Keratinocyte (primary cell): ENCODE measurements around the gene PGLYRP1. TPM values are rescaled to one million over a fixed set of nuclear protein-coding genes. Genes with fewer than 3 reads are reported as not detected.

Source experiments
- DNase-seq: peaks from one replicate; pipeline ENCODE4 v3.0.0-alpha.2; 2011; ENCODE audit warnings: low read depth, missing footprints, low spot score
- FAIRE-seq: peaks from 2 replicates; lab custom pipeline; 2011; peaks lifted over from hg19 to GRCh38; lab: Jason Lieb, UNC
- H2AFZ ChIP-seq: 2 replicates; pipeline ENCODE4 v1.6.0; 2012; ENCODE audit warnings: low read length, control low read depth, inconsistent platforms; ENCODE audit not compliant: control insufficient read depth
- H3K27ac ChIP-seq: 2 replicates; pipeline ENCODE4 v1.5.1; 2011; ENCODE audit warnings: low read length; ENCODE audit not compliant: control insufficient read depth, insufficient read depth
- H3K27me3 ChIP-seq: 3 replicates; pipeline ENCODE4 v1.6.0; 2011; ENCODE audit warnings: low read length; ENCODE audit not compliant: control insufficient read depth, insufficient read depth; ENCODE audit errors: extremely low read depth
- H3K36me3 ChIP-seq, 2 experiments: 2 replicates in 1 of 2; 3 replicates in 1 of 2; pipeline ENCODE4 v1.5.1; 2011; ENCODE audit warnings: low read length in 2 of 2, mild to moderate bottlenecking in 1 of 2; ENCODE audit not compliant: control insufficient read depth in 2 of 2, insufficient read depth in 2 of 2; ENCODE audit errors: extremely low read depth in 1 of 2
- H3K4me1 ChIP-seq: 3 replicates; pipeline ENCODE4 v1.5.1; 2011; ENCODE audit warnings: low read length; ENCODE audit not compliant: control insufficient read depth, insufficient read depth; ENCODE audit errors: extremely low read depth
- H3K4me2 ChIP-seq: 3 replicates; pipeline ENCODE4 v1.6.0; 2011; ENCODE audit warnings: low read depth, low read length; ENCODE audit not compliant: control insufficient read depth, insufficient read depth; ENCODE audit errors: extremely low read depth
- H3K4me3 ChIP-seq, 3 experiments: fragments of 200-600 bp in 1 of 3; sonication (generic) in 1 of 3; 2 replicates in 2 of 3; 3 replicates in 1 of 3; pipeline ENCODE4 v1.5.1; 2011 to 2016; ENCODE audit warnings: low read length in 3 of 3, mild to moderate bottlenecking in 3 of 3, control low read depth in 2 of 3, inconsistent platforms in 1 of 3, low read depth in 1 of 3, mixed read lengths in 1 of 3, mixed run types in 1 of 3, moderate library complexity in 1 of 3; ENCODE audit not compliant: control insufficient read depth in 2 of 3, insufficient read depth in 2 of 3; ENCODE audit errors: extremely low read depth in 1 of 3
- H3K79me2 ChIP-seq: 2 replicates; pipeline ENCODE4 v1.6.0; 2012; ENCODE audit warnings: low read length; ENCODE audit not compliant: control insufficient read depth, insufficient read depth
- H3K9ac ChIP-seq: 3 replicates; pipeline ENCODE4 v1.6.0; 2011; ENCODE audit warnings: low read length; ENCODE audit not compliant: control insufficient read depth, insufficient read depth; ENCODE audit errors: extremely low read depth
- H3K9me1 ChIP-seq: 3 replicates; pipeline ENCODE4 v1.6.0; 2011; ENCODE audit warnings: low read length; ENCODE audit not compliant: control insufficient read depth, insufficient read depth; ENCODE audit errors: extremely low read depth
- H3K9me3 ChIP-seq: 2 replicates; pipeline ENCODE4 v1.5.1; 2012; ENCODE audit warnings: low read depth, low read length; ENCODE audit not compliant: control insufficient read depth
- H4K20me1 ChIP-seq: 3 replicates; pipeline ENCODE4 v1.6.0; 2011; ENCODE audit warnings: low read length; ENCODE audit not compliant: control insufficient read depth, insufficient read depth; ENCODE audit errors: extremely low read depth
- CTCF ChIP-seq, 3 experiments: IDR thresholded peaks in 1 of 3; conservative IDR thresholded peaks in 1 of 3; optimal IDR thresholded peaks in 1 of 3; 2 replicates in 2 of 3; 3 replicates in 1 of 3; pipeline versions ENCODE3 to v1.5.1; 2011; ENCODE audit warnings: low read length in 3 of 3, mild to moderate bottlenecking in 3 of 3, moderate library complexity in 2 of 3, control low read depth in 1 of 3, inconsistent platforms in 1 of 3; ENCODE audit not compliant: insufficient read depth in 2 of 3; ENCODE audit errors: extremely low read depth in 1 of 3
- EZH2 ChIP-seq: IDR thresholded peaks from one replicate; pipeline ENCODE4 v1.6.1; 2012; ENCODE audit warnings: inconsistent platforms, mild to moderate bottlenecking, low read length, moderate library complexity
- dilution Hi-C: fragments of 300-500 bp; cut with MboI; formaldehyde crosslinking; loops from one replicate; pipeline ENCODE4 v1.7.0; 2020; ENCODE audit warnings: low sequenced_read_pairs; ENCODE audit not compliant: extremely low pct_ligation_motif_present
- polyA plus RNA-seq, 5 experiments: library from polyadenylated mRNA; depleted of rRNA in 3 of 5; stranded (reverse) in 3 of 5; stranded (forward) in 1 of 5; unstranded in 1 of 5; fragments of >200 nt; gene quantifications; 1 replicate in 1 of 5; 2 replicates in 3 of 5; 3 replicates in 1 of 5; pipeline versions ENCODE4 v1.2.1 to v1.2.3, GENCODE V29; 2011 to 2012; ENCODE audit warnings: missing spikeins in 2 of 5, low read depth in 1 of 5, low replicate concordance in 1 of 5

Gene PGLYRP1
- polyA plus RNA-seq, 1 donor (not counting 4 experiments of a cell fraction or from before 2014, with no cell fraction given), result not detected

- no peak for FAIRE-seq
These were observed 20.1 kb downstream of the PGLYRP1 start for GRCh38 chr19:46002678-46003275.

GRCh38 chr19:46000491-46001246 is 22.2 kb downstream of the PGLYRP1 start:
- Histone ChIP-seq H3K4me3 (peak overlapping the region; percentile 18 to 34 (median 23)), H3K9me3 (no peaks in the 10 kb centered on the region), H3K36me3 (peaks cover 5 to 7% of the 10 kb centered on the region in 2 experiments), H3K9me1 (peaks cover 2% of the 10 kb centered on the region), H2AFZ (no peak overlapping the region), H3K4me1 (peaks cover 13% of the 10 kb centered on the region), H3K9ac (no peak overlapping the region), H4K20me1 (no peaks in the 10 kb centered on the region), H3K27me3 (no peaks in the 10 kb centered on the region), H3K79me2 (peaks cover under 1% of the 10 kb centered on the region), H3K27ac (no peak overlapping the region), H3K4me2 (peak overlapping the region; percentile 58)
- FAIRE-seq, result no peak
- TF ChIP-seq EZH2 (no peak), CTCF (optimal IDR thresholded peaks at IDR 0.05 in 1 of 3, IDR thresholded peaks at IDR 0.05 in 1 of 3, conservative IDR thresholded peaks at IDR 0.05 in 1 of 3; ENCODE audit: extremely low read depth in 1 of 3, insufficient read depth in 2 of 3, low read length in 3 of 3) (no peak)
- dilution Hi-C loops, result no loop called here
- DNase-seq, result no peak

More at GRCh38 chr19:46002678-46003275, 20.1 kb downstream of the PGLYRP1 start:
- H3K9me1 ChIP-seq, result peaks cover 2% of the 10 kb centered on the region
- H2AFZ ChIP-seq, result no peak overlapping the region
- dilution Hi-C loops, result no loop called here
- no peaks in the 10 kb centered on the region for H4K20me1 ChIP-seq
- no peak overlapping the region for H3K9ac ChIP-seq
- no peaks in the 10 kb centered on the region for H3K79me2 ChIP-seq
- no peak for DNase-seq
- H3K4me2 ChIP-seq, result no peak overlapping the region
- H3K4me3 ChIP-seq, result no peak overlapping the region
- no peaks in the 10 kb centered on the region for H3K27me3 ChIP-seq
- peaks cover 8% of the 10 kb centered on the region for H3K4me1 ChIP-seq
- H3K36me3 ChIP-seq, result peaks cover 5% of the 10 kb centered on the region in 2 experiments
- no peaks in the 10 kb centered on the region for H3K9me3 ChIP-seq
- no peak overlapping the region for H3K27ac ChIP-seq
- no peak for TF ChIP-seq EZH2
- no peak for TF ChIP-seq CTCF (optimal IDR thresholded peaks at IDR 0.05 in 1 of 3, IDR thresholded peaks at IDR 0.05 in 1 of 3, conservative IDR thresholded peaks at IDR 0.05 in 1 of 3; ENCODE audit: extremely low read depth in 1 of 3, insufficient read depth in 2 of 3, low read length in 3 of 3)
